Keratinocyte (primary cell): ENCODE results near the gene KBTBD2. TPM values are rescaled to one million over a fixed set of nuclear protein-coding genes. Genes with fewer than 3 reads are reported as not detected.
"Not testable (repeated sequence)": the region's sequence is repeated elsewhere in the genome, so short reads cannot be mapped to it uniquely, and the experiment has no call there.

Source experiments
- DNase-seq: peaks from one replicate; pipeline ENCODE4 v3.0.0-alpha.2; 2011; ENCODE audit warnings: low read depth, missing footprints, low spot score
- FAIRE-seq: peaks from 2 replicates; lab custom pipeline; 2011; peaks lifted over from hg19 to GRCh38; lab: Jason Lieb, UNC
- H2AFZ ChIP-seq: 2 replicates; pipeline ENCODE4 v1.6.0; 2012; ENCODE audit warnings: low read length, control low read depth, inconsistent platforms; ENCODE audit not compliant: control insufficient read depth
- H3K27ac ChIP-seq: 2 replicates; pipeline ENCODE4 v1.5.1; 2011; ENCODE audit warnings: low read length; ENCODE audit not compliant: control insufficient read depth, insufficient read depth
- H3K27me3 ChIP-seq: 3 replicates; pipeline ENCODE4 v1.6.0; 2011; ENCODE audit warnings: low read length; ENCODE audit not compliant: control insufficient read depth, insufficient read depth; ENCODE audit errors: extremely low read depth
- H3K36me3 ChIP-seq, 2 experiments: 2 replicates in 1 of 2; 3 replicates in 1 of 2; pipeline ENCODE4 v1.5.1; 2011; ENCODE audit warnings: low read length in 2 of 2, mild to moderate bottlenecking in 1 of 2; ENCODE audit not compliant: control insufficient read depth in 2 of 2, insufficient read depth in 2 of 2; ENCODE audit errors: extremely low read depth in 1 of 2
- H3K4me1 ChIP-seq: 3 replicates; pipeline ENCODE4 v1.5.1; 2011; ENCODE audit warnings: low read length; ENCODE audit not compliant: control insufficient read depth, insufficient read depth; ENCODE audit errors: extremely low read depth
- H3K4me2 ChIP-seq: 3 replicates; pipeline ENCODE4 v1.6.0; 2011; ENCODE audit warnings: low read depth, low read length; ENCODE audit not compliant: control insufficient read depth, insufficient read depth; ENCODE audit errors: extremely low read depth
- H3K4me3 ChIP-seq, 3 experiments: fragments of 200-600 bp in 1 of 3; sonication (generic) in 1 of 3; 2 replicates in 2 of 3; 3 replicates in 1 of 3; pipeline ENCODE4 v1.5.1; 2011 to 2016; ENCODE audit warnings: low read length in 3 of 3, mild to moderate bottlenecking in 3 of 3, control low read depth in 2 of 3, inconsistent platforms in 1 of 3, low read depth in 1 of 3, mixed read lengths in 1 of 3, mixed run types in 1 of 3, moderate library complexity in 1 of 3; ENCODE audit not compliant: control insufficient read depth in 2 of 3, insufficient read depth in 2 of 3; ENCODE audit errors: extremely low read depth in 1 of 3
- H3K79me2 ChIP-seq: 2 replicates; pipeline ENCODE4 v1.6.0; 2012; ENCODE audit warnings: low read length; ENCODE audit not compliant: control insufficient read depth, insufficient read depth
- H3K9ac ChIP-seq: 3 replicates; pipeline ENCODE4 v1.6.0; 2011; ENCODE audit warnings: low read length; ENCODE audit not compliant: control insufficient read depth, insufficient read depth; ENCODE audit errors: extremely low read depth
- H3K9me1 ChIP-seq: 3 replicates; pipeline ENCODE4 v1.6.0; 2011; ENCODE audit warnings: low read length; ENCODE audit not compliant: control insufficient read depth, insufficient read depth; ENCODE audit errors: extremely low read depth
- H3K9me3 ChIP-seq: 2 replicates; pipeline ENCODE4 v1.5.1; 2012; ENCODE audit warnings: low read depth, low read length; ENCODE audit not compliant: control insufficient read depth
- H4K20me1 ChIP-seq: 3 replicates; pipeline ENCODE4 v1.6.0; 2011; ENCODE audit warnings: low read length; ENCODE audit not compliant: control insufficient read depth, insufficient read depth; ENCODE audit errors: extremely low read depth
- EZH2 ChIP-seq: IDR thresholded peaks from one replicate; pipeline ENCODE4 v1.6.1; 2012; ENCODE audit warnings: inconsistent platforms, mild to moderate bottlenecking, low read length, moderate library complexity
- dilution Hi-C: fragments of 300-500 bp; cut with MboI; formaldehyde crosslinking; loops from one replicate; pipeline ENCODE4 v1.7.0; 2020; ENCODE audit warnings: low sequenced_read_pairs; ENCODE audit not compliant: extremely low pct_ligation_motif_present
- polyA plus RNA-seq, 5 experiments: library from polyadenylated mRNA; depleted of rRNA in 3 of 5; stranded (reverse) in 3 of 5; stranded (forward) in 1 of 5; unstranded in 1 of 5; fragments of >200 nt; gene quantifications; 1 replicate in 1 of 5; 2 replicates in 3 of 5; 3 replicates in 1 of 5; pipeline versions ENCODE4 v1.2.1 to v1.2.3, GENCODE V29; 2011 to 2012; ENCODE audit warnings: missing spikeins in 2 of 5, low read depth in 1 of 5, low replicate concordance in 1 of 5
- TF ChIP-seq, protein P1 (sequence below), 3 experiments: IDR thresholded peaks in 1 of 3; conservative IDR thresholded peaks in 1 of 3; optimal IDR thresholded peaks in 1 of 3; 2 replicates in 2 of 3; 3 replicates in 1 of 3; pipeline versions ENCODE3 to v1.5.1; 2011; ENCODE audit warnings: low read length in 3 of 3, mild to moderate bottlenecking in 3 of 3, moderate library complexity in 2 of 3, control low read depth in 1 of 3, inconsistent platforms in 1 of 3; ENCODE audit not compliant: insufficient read depth in 2 of 3; ENCODE audit errors: extremely low read depth in 1 of 3

Gene KBTBD2
- polyA plus RNA-seq, 1 donor (not counting 4 experiments of a cell fraction or from before 2014, with no cell fraction given): 28.2 TPM

- Histone ChIP-seq H3K27ac (no peak overlapping the region), H3K4me3 (no peak overlapping the region), H4K20me1 (no peaks in the 10 kb centered on the region), H3K9me1 (no peaks in the 10 kb centered on the region), H3K9me3 (no peaks in the 10 kb centered on the region), H3K36me3 (no peaks in the 10 kb centered on the region), H3K79me2 (no peaks in the 10 kb centered on the region), H3K9ac (no peak overlapping the region), H3K27me3 (no peaks in the 10 kb centered on the region), H2AFZ (no peak overlapping the region), H3K4me1 (no peaks in the 10 kb centered on the region), H3K4me2 (no peak overlapping the region)
- TF ChIP-seq, protein P1, sequence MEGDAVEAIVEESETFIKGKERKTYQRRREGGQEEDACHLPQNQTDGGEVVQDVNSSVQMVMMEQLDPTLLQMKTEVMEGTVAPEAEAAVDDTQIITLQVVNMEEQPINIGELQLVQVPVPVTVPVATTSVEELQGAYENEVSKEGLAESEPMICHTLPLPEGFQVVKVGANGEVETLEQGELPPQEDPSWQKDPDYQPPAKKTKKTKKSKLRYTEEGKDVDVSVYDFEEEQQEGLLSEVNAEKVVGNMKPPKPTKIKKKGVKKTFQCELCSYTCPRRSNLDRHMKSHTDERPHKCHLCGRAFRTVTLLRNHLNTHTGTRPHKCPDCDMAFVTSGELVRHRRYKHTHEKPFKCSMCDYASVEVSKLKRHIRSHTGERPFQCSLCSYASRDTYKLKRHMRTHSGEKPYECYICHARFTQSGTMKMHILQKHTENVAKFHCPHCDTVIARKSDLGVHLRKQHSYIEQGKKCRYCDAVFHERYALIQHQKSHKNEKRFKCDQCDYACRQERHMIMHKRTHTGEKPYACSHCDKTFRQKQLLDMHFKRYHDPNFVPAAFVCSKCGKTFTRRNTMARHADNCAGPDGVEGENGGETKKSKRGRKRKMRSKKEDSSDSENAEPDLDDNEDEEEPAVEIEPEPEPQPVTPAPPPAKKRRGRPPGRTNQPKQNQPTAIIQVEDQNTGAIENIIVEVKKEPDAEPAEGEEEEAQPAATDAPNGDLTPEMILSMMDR (optimal IDR thresholded peaks at IDR 0.05 in 1 of 3, IDR thresholded peaks at IDR 0.05 in 1 of 3, conservative IDR thresholded peaks at IDR 0.05 in 1 of 3; ENCODE audit: extremely low read depth in 1 of 3, insufficient read depth in 2 of 3, low read length in 3 of 3): no peak
- FAIRE-seq (no peak), DNase-seq (no peak)
- dilution Hi-C loops: no loop called here
Measured at GRCh38 chr7:32860090-32860489, 31.5 kb downstream of the KBTBD2 start.

- Histone ChIP-seq H3K36me3 (no peaks in the 10 kb centered on the region), H3K9me1 (no peaks in the 10 kb centered on the region), H3K4me3 (no peak overlapping the region), H3K9me3 (no peaks in the 10 kb centered on the region), H3K4me2 (no peak overlapping the region), H3K9ac (no peak overlapping the region), H3K4me1 (no peaks in the 10 kb centered on the region), H3K27me3 (no peaks in the 10 kb centered on the region), H3K79me2 (no peaks in the 10 kb centered on the region), H2AFZ (no peak overlapping the region), H3K27ac (no peak overlapping the region), H4K20me1 (no peaks in the 10 kb centered on the region)
- dilution Hi-C loops: no loop called here
- FAIRE-seq (no peak), DNase-seq (no peak)
- TF ChIP-seq, protein P1 (optimal IDR thresholded peaks at IDR 0.05 in 1 of 3, IDR thresholded peaks at IDR 0.05 in 1 of 3, conservative IDR thresholded peaks at IDR 0.05 in 1 of 3; ENCODE audit: extremely low read depth in 1 of 3, insufficient read depth in 2 of 3, low read length in 3 of 3): no peak
- no peak for TF ChIP-seq EZH2
Measured at GRCh38 chr7:32858648-32859047, 32.9 kb downstream of the KBTBD2 start.

- H3K9ac ChIP-seq, H3K79me2 ChIP-seq, H3K36me3 ChIP-seq, H3K4me3 ChIP-seq, H3K4me2 ChIP-seq, dilution Hi-C loops, H3K4me1 ChIP-seq, H3K9me3 ChIP-seq, H2AFZ ChIP-seq, DNase-seq, H3K27me3 ChIP-seq, FAIRE-seq, H3K27ac ChIP-seq, H3K9me1 ChIP-seq, H4K20me1 ChIP-seq: not testable (repeated sequence)
Measured at GRCh38 chr7:32857063-32857462, 34.5 kb downstream of the KBTBD2 start.
